Measurements from ENCODE around the gene CDH7. TPM values are rescaled to one million over a fixed set of nuclear protein-coding genes. Genes with fewer than 3 reads are reported as not detected.

The CDH7 gene
- total RNA-seq, 1 donor from 2014 or later = under 0.01 TPM

DNA sequence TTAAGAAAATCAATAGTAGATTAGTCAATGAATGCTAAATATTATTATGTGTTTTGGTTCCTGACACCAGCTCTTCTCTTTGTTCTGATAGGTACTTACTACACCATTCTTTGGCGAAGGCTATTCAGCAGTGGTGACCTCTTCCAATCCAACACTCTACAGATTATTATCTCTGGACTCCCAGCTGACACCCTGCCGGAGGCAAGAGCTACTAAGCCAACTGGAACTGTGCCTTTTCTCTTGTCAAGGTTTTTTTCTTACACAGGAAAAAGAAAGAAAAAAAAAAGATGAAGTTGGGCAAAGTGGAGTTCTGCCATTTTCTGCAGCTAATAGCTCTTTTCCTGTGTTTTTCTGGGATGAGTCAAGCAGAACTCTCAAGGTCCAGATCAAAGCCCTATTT is 11.7 kb downstream of the CDH7 start:
- DNase-seq (ENCODE audit: extremely low read depth, low read depth, low spot score) = no peak

DNA sequence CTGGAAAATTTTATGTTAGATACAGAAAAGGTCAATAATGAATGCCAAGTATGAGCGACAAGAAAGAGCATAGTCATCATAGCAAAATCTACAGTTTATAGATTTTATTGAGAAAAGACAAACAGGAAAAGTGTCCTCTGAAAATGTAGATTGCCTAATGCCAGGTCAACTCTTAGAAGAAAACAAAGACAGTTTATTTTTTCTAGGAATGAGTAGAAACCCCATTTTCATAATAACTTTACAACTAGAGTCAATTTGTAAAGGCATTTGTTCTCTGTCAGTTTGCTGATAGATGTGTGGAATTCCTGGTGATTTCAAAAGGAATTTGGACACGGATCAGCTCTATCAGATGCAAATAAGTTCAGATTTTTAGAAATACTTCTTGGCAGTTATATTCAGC is 16.6 kb downstream of the CDH7 start:
- no peak for DNase-seq (ENCODE audit: extremely low read depth, low read depth, low spot score)

DNA sequence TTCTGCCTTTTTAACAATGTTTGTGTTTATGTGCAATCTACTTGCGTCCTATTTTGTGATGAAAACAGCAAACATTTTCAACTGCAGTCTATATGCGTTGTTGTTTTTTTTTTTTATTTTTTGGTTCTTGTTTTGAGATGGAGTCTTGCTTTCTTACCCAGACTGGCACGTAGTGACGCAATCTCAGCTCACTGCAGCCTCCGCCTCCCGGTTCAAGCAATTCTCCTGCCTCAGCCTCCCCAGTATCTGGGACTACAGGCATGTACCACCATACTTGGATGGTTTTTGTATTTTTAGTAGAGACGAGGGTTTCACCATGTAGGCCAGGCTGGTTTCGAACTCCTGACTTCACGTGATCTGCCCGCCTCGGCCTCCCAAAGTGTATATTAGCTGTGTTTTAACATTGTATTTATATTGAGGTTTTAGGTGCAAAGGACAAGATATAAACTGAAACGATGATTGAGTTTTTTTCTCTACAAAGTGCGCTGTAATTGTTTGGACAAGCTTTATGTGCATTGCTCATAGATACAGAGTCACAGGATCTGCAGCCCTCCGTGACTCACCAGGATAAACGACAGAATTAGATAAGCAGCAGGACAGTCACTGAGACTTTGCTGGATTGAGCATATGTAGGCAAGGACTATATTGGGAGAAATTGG is 17.4 kb downstream of the CDH7 start:
- DNase-seq (ENCODE audit: extremely low read depth, low read depth, low spot score) = no peak

DNA sequence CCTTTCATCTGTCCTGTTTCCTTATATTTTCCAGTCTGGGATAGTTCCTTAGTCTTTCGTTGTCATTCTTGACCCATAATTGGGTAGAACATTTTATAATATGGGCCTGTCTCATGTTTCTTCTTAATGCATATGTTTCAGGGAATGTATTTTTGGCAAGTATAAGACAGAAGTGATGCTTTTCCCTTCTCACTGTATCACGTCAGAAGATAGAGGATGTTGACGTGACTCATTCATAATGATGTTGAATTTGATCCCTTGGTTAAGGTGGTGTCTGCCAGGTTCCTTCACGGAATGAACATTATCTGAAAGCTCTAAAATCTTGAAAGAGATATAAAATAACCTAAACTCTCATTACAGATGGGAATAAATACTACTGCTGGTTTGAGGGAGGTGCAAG is 18.8 kb downstream of the CDH7 start:
- DNase-seq (ENCODE audit: extremely low read depth, low read depth, low spot score) = no peak

DNA sequence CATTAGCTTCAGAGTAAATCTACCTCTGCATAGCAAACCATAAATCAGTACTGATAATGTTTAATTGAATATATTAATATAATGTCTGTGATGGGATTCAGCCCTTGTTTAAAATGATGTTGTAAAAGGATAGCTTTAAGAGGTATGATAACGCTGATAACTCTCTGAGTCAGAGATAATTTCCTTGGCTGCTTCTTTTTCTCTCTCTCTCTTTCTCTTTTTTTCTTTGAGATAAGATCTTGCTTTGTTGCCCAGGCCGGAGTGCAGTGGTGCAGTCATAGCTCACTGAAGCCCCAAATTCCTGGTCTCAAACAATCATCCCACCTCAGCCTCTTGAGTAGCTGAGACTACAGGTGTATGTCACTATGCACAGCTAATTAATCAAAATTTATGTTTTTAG is 35.7 kb downstream of the CDH7 start:
- no peak for DNase-seq (ENCODE audit: extremely low read depth, low read depth, low spot score)

DNA sequence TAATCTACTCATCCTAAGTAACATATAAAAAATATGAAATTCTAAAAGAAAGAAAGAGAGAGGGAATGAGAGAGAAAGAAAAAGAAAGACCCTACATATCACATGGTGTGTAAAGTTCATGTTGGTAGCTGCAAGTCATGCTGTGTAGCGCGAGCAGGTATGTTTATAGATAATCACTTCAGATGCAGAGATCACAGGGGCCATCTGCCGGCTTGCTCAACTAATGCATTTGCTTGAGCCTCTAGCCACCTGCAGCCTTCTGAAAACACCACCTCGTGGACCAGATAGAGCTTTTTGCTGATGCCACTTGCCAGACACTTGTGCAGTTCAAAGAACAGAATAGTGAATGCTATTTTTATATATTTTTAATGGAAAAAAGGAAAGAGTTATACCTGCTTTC is 37.6 kb downstream of the CDH7 start:
- DNase-seq (ENCODE audit: extremely low read depth, low read depth, low spot score) = no peak

DNA sequence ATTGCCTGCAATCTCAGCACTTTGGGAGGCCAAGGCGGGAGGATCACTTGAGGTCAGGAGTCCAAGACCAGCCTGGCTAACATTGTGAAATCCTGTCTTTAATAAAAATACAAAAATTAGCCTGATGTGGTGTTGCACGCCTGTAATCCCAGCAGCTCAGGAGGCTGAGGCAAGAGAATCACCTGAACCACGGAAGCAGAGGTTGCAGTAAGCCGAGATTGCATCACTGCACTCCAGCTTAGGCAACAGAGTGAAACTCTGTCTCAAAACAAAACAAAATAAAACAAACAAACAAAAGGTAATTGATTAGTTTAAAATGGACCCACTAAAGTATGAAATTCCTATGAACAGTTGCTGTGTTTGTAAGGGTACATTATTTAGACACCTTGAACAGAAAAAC is 39.8 kb downstream of the CDH7 start:
- DNase-seq (ENCODE audit: extremely low read depth, low read depth, low spot score) = no peak

DNA sequence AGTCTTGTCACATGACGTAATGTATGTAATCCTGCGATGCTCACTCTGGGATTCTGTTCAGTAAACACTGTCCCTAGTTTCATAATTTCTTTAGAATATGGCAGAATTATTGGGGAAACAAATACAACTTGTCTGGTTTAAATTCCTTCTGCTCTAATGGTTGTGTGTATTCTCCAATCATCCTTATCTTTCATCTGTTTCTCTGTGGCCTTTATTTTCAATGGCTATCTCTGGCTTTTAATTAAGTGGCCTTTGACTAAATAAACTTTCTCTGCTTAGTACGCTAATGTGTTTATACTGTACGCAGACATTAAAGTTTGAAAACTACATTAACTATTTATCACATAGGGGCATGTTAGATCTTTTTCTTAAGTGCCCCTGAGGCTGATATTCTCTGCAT is 40.9 kb downstream of the CDH7 start:
- DNase-seq (ENCODE audit: extremely low read depth, low read depth, low spot score) = no peak

DNA sequence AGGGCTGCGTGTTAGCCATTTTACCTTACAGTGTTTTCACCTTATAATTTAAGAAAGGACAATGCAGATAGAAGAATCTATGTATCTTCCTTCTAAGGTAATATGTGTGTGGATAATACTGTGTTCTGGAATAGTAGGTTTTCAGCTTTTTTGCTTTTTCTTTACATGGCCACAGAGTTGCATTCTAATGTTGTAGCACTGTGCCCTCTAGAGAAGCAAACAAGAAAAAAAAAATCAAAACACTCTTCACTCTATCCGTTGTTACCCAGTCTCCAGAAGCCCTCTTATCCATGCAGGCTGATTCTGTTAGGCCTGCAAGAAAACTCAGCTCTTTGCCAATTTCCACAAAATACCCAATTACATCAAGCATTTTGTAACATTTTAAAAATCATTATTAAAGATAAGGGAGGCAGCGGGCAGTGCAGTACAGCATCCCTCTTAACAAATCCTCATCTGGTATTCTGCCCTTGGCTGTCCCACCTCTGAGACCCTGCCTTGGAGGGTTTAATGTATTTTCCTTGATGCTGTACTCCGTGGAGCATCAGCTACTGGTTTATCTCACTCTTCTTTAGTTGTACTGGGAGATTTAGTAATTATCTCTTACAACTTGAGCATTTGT is 41.8 kb downstream of the CDH7 start:
- DNase-seq (ENCODE audit: extremely low read depth, low read depth, low spot score) = no peak

DNA sequence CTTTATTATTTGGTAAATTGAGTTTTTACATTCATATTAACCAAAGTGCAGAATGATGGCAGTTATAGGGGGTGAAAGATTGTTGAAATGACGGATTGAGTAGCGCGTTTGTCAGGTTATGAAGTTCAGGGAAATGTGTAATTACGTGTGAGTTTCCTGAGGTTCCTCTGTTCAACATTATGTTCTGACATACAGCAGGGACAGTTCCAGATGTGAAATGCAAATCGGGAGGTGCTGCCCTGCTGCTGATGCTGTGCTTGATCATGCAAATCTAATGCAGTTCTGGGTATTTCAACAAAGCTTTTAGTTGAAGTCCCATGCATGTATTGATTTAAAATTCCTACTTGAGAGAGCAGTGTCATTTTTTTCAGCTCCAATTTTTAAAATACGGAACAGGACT is 57.9 kb downstream of the CDH7 start:
- DNase-seq (ENCODE audit: extremely low read depth, low read depth, low spot score) = no peak

DNA sequence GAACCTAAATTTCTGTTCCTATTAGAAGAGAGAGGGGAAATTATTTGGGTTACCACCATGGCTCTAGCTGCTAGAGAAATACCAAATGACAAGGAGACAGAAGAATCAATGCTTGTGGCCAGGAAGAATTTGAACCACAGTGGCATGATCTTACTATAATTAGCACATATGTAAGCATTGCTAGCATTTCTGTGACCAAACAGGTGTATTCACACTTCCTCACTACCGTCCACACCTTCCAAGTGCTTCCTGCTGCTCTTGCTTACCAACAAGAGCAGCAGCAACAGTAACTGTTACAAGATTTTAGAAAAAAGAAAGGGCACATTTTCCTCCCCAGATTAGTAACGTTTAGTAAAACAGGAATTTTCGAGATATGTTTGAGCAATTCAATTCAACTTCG is 60.5 kb downstream of the CDH7 start:
- no peak for DNase-seq (ENCODE audit: extremely low read depth, low read depth, low spot score)

DNA sequence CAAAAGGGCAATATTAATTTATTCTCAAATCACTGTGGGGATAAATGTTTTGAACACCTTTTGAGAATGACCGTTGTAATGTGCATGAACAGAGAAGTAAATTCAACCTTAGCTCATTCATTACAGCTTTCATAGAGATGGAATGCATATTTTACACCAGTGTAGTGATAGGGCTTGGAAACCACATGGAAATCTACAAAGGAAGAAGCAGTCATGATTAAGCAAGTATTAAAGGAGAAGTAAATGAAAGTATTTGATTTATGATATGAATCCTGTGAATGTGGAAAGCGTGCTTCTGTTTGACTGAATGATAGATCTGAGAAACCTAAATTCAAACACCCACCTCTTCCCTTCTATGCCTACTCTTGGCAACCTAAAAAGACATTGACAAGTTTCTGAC is 64.7 kb downstream of the CDH7 start:
- no peak for DNase-seq (ENCODE audit: extremely low read depth, low read depth, low spot score)

DNA sequence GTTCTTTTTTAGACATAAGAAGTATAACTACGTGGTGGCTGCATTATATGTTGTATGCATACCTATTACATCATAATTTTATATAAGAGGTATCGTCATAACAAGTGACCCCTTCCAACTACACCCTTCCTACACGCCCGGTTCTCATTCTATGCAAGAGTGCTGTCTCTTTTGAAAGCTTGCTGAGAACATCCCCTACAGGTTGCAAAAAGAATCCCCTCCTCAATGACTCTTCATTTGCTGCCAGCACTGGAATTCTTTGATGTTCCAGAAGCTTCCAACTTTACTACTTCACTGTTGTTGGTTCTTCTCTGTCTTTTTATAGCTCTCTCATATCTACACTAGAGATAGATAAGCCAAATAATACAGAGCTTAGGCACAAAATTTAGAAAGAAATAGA is 66.4 kb downstream of the CDH7 start:
- no peak for DNase-seq (ENCODE audit: extremely low read depth, low read depth, low spot score)

DNA sequence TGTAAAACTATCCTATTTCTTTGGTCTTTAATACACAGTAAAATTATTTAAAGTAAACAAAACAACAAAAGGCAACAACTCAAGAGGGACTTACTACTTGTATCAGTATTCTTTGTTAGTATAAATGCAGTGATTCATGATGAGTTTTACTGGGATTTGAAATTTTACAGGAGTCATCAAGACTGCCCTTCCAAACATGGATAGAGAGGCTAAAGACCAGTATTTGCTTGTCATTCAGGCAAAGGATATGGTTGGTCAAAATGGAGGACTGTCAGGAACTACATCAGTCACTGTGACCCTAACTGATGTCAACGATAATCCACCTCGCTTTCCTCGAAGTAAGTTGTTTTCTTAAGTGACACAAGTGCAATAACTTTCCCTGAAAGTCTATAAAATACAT is 71.1 kb downstream of the CDH7 start:
- DNase-seq (ENCODE audit: extremely low read depth, low read depth, low spot score) = no peak

DNA sequence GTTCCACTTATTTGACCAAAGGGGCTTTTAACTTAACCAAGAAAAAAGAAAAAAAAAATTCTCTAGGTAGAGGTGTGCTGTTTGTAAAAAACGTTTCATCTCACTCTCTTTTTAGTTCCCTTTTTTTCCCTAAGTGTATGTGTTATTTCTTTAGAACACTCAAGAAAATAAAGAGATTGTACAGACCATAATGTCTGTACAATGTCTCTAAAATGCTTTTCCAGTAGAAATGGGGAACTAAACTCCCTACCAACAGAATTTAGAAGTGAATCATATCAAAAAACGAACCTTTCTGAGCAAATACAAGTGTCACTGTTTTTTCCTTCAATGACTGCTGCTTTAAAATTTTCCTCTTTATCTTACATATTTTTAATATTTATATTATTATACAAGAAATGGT is 72.0 kb downstream of the CDH7 start:
- DNase-seq (ENCODE audit: extremely low read depth, low read depth, low spot score) = no peak

DNA sequence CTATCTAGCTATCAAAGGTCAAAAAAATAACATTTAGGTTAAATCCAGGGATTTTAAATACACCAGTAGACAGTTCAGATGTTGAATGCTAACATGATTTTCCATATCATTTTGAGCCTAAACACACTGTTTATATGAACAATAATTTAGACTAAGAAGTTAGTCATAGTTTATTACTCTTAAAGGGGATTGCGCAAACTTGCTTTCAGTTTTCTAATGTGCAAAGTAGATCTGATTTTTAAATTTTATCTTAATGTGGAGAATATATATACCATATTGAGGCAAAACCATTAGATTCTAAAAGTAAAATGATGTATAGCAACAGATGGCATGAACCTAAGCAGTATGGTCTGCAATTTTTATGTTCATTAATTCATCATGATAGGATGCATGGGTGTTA is 76.6 kb downstream of the CDH7 start:
- no peak for DNase-seq (ENCODE audit: extremely low read depth, low read depth, low spot score)

DNA sequence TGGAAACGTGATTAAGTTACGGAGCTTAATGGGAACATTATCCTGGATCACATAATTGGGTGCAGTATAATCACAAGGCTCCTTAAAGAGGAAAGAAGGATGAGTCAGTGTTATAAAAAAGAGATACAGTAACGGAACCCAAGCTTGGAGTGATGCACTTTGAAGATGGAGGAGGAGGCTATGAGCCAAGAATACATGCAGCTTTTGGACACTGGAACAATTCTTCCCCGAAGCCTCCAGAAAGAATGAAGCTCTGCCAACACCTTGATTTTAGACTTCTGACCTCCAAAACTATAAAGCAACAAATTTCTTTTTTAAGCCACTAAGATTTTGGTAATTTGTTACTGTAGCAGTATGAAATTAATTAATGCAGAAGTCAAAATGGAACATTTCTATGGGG is 85.1 kb downstream of the CDH7 start:
- DNase-seq (ENCODE audit: extremely low read depth, low read depth, low spot score) = no peak

DNA sequence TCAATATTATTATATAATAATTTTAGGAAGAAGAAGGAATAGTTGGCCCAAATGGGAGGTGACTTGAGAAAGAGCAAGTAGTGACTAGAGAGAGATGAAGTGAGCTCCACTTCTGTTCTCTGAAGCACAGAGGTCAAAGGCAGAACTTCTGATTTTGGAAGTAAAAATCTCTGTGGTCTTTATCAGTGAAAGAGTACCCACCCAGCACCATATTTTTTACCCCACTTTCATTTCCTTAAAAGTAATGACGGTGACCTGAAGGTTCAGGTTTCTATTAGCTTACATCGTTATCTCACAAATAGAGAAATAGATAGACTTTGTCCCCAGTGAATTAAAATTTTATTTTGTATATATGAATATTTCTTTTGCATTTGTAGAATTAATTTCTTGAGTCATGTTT is 95.3 kb downstream of the CDH7 start:
- DNase-seq (ENCODE audit: extremely low read depth, low read depth, low spot score) = no peak

DNA sequence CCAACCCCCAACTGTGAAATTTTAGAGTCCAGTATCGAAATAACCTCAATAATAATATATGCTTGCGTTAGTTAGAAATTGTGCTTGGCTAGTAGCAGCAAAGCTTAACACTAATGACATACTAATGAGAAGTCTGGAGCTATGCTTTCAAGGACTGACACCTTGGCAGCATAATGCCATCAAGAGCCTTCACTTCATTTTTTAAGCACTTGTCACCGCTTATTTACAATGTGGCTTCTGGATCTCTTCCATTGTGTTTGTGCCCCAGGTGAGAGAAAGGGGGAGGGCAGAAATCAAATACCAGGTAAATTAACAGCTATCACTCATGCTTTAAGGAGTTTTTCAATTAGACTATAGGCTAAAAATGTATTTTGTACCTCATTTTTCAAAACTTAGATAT is 101.5 kb downstream of the CDH7 start:
- DNase-seq (ENCODE audit: extremely low read depth, low read depth, low spot score) = no peak

DNA sequence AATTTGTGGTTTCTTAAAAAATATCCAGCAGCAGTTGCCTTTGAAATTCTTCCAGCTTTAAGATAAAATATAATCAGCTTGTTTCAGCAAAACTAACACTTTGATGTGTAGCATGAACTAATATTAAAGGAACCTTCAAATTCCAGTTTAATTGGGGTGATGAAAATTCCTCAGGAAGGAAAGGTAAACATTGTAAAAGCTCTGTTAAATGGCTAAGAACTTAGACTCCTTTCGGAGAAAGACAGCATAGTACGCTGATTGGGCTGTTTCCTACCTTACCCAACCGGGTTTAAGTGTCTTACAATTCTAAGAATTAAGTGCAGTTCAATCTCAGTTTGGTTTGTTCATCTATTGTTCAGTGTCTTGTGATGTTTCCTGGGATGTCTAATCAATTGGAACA is 108.3 kb downstream of the CDH7 start:
- DNase-seq (ENCODE audit: extremely low read depth, low read depth, low spot score) = no peak

DNA sequence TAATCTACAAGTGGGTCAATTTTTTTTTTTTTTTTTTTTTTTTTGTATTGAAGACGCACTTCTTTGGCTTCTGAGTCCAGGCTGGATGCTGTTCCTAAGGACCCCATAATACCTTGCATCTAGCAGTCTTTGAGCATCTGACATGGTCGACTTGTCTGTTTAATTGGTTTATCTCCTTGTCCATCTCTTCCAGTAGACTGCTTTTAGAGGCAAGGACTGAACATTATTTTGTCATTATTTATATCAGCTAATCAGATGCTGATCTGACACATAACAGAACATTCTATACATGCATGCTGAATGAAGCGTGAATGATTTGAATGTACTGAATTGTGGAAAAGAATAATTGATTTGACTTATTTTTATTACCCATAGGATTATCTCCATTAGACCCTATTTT is 118.7 kb downstream of the CDH7 start:
- no peak for DNase-seq (ENCODE audit: extremely low read depth, low read depth, low spot score)

DNA sequence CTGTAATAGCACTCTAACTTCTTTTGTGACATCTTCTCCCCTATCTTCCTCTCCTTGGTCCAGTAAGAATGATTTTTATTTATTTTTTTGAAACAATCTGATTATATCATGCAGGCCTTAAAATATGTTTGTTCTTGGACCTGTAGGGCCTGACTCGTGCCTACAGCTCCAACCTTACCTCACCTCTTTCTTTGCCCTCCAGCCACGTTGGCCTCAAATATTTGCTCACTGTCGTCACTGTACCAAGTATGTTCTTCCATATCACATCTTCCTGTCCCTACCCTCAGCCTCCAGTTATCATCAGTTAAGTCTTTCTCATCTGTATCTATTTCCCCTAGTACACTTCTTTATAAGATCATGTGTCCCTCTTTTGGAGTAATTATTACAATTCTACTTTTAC is 125.5 kb downstream of the CDH7 start:
- no peak for DNase-seq (ENCODE audit: extremely low read depth, low read depth, low spot score)

DNA sequence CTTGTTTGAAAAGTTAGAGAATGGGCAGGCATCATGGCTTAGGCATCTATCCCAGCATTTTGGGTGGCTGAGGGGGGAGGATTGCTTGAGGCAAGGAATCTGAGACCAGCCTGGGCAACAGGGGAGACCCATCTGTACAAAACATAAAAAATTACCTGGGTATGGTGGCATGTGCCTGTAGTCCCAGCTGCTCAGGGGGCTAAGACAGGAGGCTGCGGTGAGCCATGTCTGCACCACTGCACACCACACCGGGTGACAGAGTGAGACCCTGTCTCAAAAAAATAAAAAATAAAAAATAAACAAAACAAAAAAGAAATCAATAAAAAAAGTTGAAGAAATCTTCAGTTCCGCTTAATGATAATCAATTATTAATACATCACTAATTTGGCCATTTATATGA is 146.5 kb downstream of the CDH7 start:
- no peak for DNase-seq (ENCODE audit: extremely low read depth, low read depth, low spot score)

Measured in glomerular endothelial cell (primary cell).